Gastroesophageal sphincter (tissue), 3 donors: ENCODE measurements around the gene MS4A18.

Experiments used
- EP300 ChIP-seq: sonication (generic); formaldehyde crosslinking; IDR thresholded peaks from one replicate; pipeline ENCODE4 v1.6.1; 2017; ENCODE audit warnings: antibody characterized with exemption, mild to moderate bottlenecking
- POLR2A ChIP-seq, 2 donors: fragments of 450-650 bp; IDR thresholded peaks; one replicate each; pipeline ENCODE4 v1.6.1; 2017; ENCODE audit warnings: antibody characterized with exemption in 2 of 2, mild to moderate bottlenecking in 2 of 2, moderate library complexity in 1 of 2
- POLR2AphosphoS5 ChIP-seq: sonication (generic); formaldehyde crosslinking; IDR thresholded peaks from one replicate; pipeline ENCODE4 v1.6.1; 2017; ENCODE audit warnings: antibody characterized with exemption
- TF ChIP-seq, protein P1 (sequence below), 4 experiments: fragments of 200-600 bp in 2 of 4; fragments of 450-650 bp in 2 of 4; sonication (generic) in 1 of 4; IDR thresholded peaks; one replicate each; pipeline ENCODE4 v1.5.1; 2017 to 2019; ENCODE audit warnings: antibody characterized with exemption in 4 of 4, mild to moderate bottlenecking in 2 of 4, moderate library complexity in 2 of 4

DNA sequence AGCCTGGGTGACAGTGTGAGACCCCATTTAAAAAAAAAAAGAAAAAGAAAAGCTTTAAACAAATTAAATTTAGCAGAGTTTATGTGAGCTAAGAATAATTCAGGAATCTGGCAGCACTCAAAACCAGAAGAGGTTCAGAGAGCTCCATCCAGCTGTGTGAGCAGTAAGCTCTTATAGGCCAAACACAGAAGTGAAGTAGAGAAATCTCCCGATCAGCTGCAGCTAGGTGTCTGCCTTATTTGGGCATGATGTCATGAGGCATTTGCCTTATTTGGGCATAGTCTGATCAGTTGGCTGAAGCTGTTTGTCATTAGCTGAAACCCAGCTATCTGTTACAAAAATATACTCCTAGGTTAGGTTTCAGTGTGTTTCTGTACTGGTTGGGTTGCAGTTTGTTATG, 40.4 kb downstream of the MS4A18 start:
- TF ChIP-seq, protein P1, sequence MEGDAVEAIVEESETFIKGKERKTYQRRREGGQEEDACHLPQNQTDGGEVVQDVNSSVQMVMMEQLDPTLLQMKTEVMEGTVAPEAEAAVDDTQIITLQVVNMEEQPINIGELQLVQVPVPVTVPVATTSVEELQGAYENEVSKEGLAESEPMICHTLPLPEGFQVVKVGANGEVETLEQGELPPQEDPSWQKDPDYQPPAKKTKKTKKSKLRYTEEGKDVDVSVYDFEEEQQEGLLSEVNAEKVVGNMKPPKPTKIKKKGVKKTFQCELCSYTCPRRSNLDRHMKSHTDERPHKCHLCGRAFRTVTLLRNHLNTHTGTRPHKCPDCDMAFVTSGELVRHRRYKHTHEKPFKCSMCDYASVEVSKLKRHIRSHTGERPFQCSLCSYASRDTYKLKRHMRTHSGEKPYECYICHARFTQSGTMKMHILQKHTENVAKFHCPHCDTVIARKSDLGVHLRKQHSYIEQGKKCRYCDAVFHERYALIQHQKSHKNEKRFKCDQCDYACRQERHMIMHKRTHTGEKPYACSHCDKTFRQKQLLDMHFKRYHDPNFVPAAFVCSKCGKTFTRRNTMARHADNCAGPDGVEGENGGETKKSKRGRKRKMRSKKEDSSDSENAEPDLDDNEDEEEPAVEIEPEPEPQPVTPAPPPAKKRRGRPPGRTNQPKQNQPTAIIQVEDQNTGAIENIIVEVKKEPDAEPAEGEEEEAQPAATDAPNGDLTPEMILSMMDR (IDR thresholded peaks at IDR 0.05), result no peak
- no peak for TF ChIP-seq POLR2A (IDR thresholded peaks at IDR 0.05)
- no peak for TF ChIP-seq EP300
- no peak for TF ChIP-seq POLR2AphosphoS5
